ENCODE results near the gene KCNMB2. TPM values are rescaled to one million over a fixed set of nuclear protein-coding genes. Genes with fewer than 3 reads are reported as not detected.

KCNMB2 gene
- total RNA-seq, 1 experiment from 2014 or later: not detected

- Histone ChIP-seq H3K36me3 (ENCODE audit: control insufficient read depth, insufficient read depth, low read length) (no peaks in the 10 kb centered on the region), H3K4me3 (ENCODE audit: low read depth, low read length) (no peak overlapping the region), H3K9me3 (no peaks in the 10 kb centered on the region), H3K27me3 (replicated peaks; ENCODE audit: control insufficient read depth, insufficient read depth, low read length) (no peaks in the 10 kb centered on the region), H3K4me1 (no peaks in the 10 kb centered on the region)
- Mint-ChIP-seq H3K27ac (ENCODE audit: unreplicated experiment) (no peak overlapping the region), H3K9me3 (ENCODE audit: unreplicated experiment) (peaks cover 15% of the 10 kb centered on the region), H3K36me3 (ENCODE audit: insufficient read depth, unreplicated experiment) (peaks cover 4% of the 10 kb centered on the region), H3K4me1 (ENCODE audit: low read depth, unreplicated experiment) (no peaks in the 10 kb centered on the region), H3K4me3 (ENCODE audit: unreplicated experiment) (no peak overlapping the region), H3K27me3 (ENCODE audit: insufficient read depth, unreplicated experiment) (no peaks in the 10 kb centered on the region)
- intact Hi-C loops (cut with micrococcal nuclease; ENCODE audit: unreplicated experiment): loop anchor here (10.0 kb wide), 1 partner anchor 246 kb away; no protein-coding TSS in a partner anchor
- no peak for DNase-seq
- BruUV-seq (replicated peaks): no TSS peak
- TF ChIP-seq CTCF (IDR thresholded peaks at IDR 0.05; ENCODE audit: insufficient read depth in 1 of 2, low read depth in 1 of 2, low read length in 1 of 2, severe bottlenecking in 1 of 2, unreplicated experiment in 1 of 2): no peak
- ChIA-PET CTCF (no interaction called here), POLR2A (no interaction called here)
Observed at GRCh38 chr3:178718995-178719635, 182.9 kb downstream of the KCNMB2 start.

- H3K9me3 Mint-ChIP-seq (ENCODE audit: unreplicated experiment): no peaks in the 10 kb centered on the region
- no TSS peak for BruUV-seq (replicated peaks)
- no peak for TF ChIP-seq CTCF (IDR thresholded peaks at IDR 0.05; ENCODE audit: insufficient read depth in 1 of 2, low read depth in 1 of 2, low read length in 1 of 2, severe bottlenecking in 1 of 2, unreplicated experiment in 1 of 2)
- CTCF ChIA-PET: no interaction called here
- no peak overlapping the region for H3K4me3 Mint-ChIP-seq (ENCODE audit: unreplicated experiment)
- no peak overlapping the region for H3K27ac Mint-ChIP-seq (ENCODE audit: unreplicated experiment)
- no peak for DNase-seq
- Histone ChIP-seq H3K4me1 (peaks cover 6% of the 10 kb centered on the region), H3K36me3 (ENCODE audit: control insufficient read depth, insufficient read depth, low read length) (no peaks in the 10 kb centered on the region), H3K27me3 (replicated peaks; ENCODE audit: control insufficient read depth, insufficient read depth, low read length) (no peaks in the 10 kb centered on the region), H3K9me3 (no peaks in the 10 kb centered on the region), H3K4me3 (ENCODE audit: low read depth, low read length) (no peak overlapping the region)
- H3K4me1 Mint-ChIP-seq (ENCODE audit: low read depth, unreplicated experiment): peaks cover 1% of the 10 kb centered on the region
- POLR2A ChIA-PET: no interaction called here
- peaks cover 20% of the 10 kb centered on the region for H3K36me3 Mint-ChIP-seq (ENCODE audit: insufficient read depth, unreplicated experiment)
- no peaks in the 10 kb centered on the region for H3K27me3 Mint-ChIP-seq (ENCODE audit: insufficient read depth, unreplicated experiment)
- intact Hi-C loops (cut with micrococcal nuclease; ENCODE audit: unreplicated experiment): no loop called here
Observed at GRCh38 chr3:178732824-178733223, 196.6 kb downstream of the KCNMB2 start.

- POLR2A ChIA-PET: no interaction called here
- Histone ChIP-seq H3K4me1 (peaks cover 15% of the 10 kb centered on the region), H3K9me3 (no peaks in the 10 kb centered on the region), H3K36me3 (ENCODE audit: control insufficient read depth, insufficient read depth, low read length) (no peaks in the 10 kb centered on the region; the same call in 1 of the 2 replicates), H3K4me3 (ENCODE audit: low read depth, low read length) (no peak overlapping the region), H3K27me3 (replicated peaks; ENCODE audit: control insufficient read depth, insufficient read depth, low read length) (no peaks in the 10 kb centered on the region)
- Mint-ChIP-seq H3K9me3 (ENCODE audit: unreplicated experiment) (peaks cover 6% of the 10 kb centered on the region), H3K36me3 (ENCODE audit: insufficient read depth, unreplicated experiment) (peaks cover 14% of the 10 kb centered on the region), H3K4me3 (ENCODE audit: unreplicated experiment) (no peak overlapping the region), H3K27ac (ENCODE audit: unreplicated experiment) (no peak overlapping the region), H3K27me3 (ENCODE audit: insufficient read depth, unreplicated experiment) (no peaks in the 10 kb centered on the region), H3K4me1 (ENCODE audit: low read depth, unreplicated experiment) (peaks cover 18% of the 10 kb centered on the region)
- DNase-seq: no peak
- no TSS peak for BruUV-seq (replicated peaks)
- intact Hi-C loops (cut with micrococcal nuclease; ENCODE audit: unreplicated experiment): no loop called here
- TF ChIP-seq CTCF (IDR thresholded peaks at IDR 0.05; ENCODE audit: insufficient read depth in 1 of 2, low read depth in 1 of 2, low read length in 1 of 2, severe bottlenecking in 1 of 2, unreplicated experiment in 1 of 2): no peak
- CTCF ChIA-PET: no interaction called here
Observed at GRCh38 chr3:178735032-178735674, 198.9 kb downstream of the KCNMB2 start.

Data from Caco-2 (cell line).